Measurements from ENCODE around the gene TNP1. TPM values are rescaled to one million over a fixed set of nuclear protein-coding genes. Genes with fewer than 3 reads are reported as not detected.
A peak's percentile ranks its signal among the peaks of the same experiment; 100 is the strongest.

The TNP1 gene
- total RNA-seq, 2 experiments from 2014 or later = not detected

- H3K27ac Mint-ChIP-seq = no peak overlapping the region
- intact Hi-C loops (cut with micrococcal nuclease) = no loop called here
- peaks cover 3% of the 10 kb centered on the region for H3K4me1 Mint-ChIP-seq (ENCODE audit: low read depth)
- no peak overlapping the region for H3K4me3 Mint-ChIP-seq
- no peaks in the 10 kb centered on the region for H3K9me3 Mint-ChIP-seq
- H3K27me3 Mint-ChIP-seq (ENCODE audit: low read depth) = no peaks in the 10 kb centered on the region
- no peak for DNase-seq
- CTCF ChIA-PET = no interaction called here
- no peaks in the 10 kb centered on the region for H3K36me3 Mint-ChIP-seq (ENCODE audit: low read depth)
Measured at GRCh38 chr2:216871333-216871934, 11.6 kb upstream of the TNP1 start.

DNA sequence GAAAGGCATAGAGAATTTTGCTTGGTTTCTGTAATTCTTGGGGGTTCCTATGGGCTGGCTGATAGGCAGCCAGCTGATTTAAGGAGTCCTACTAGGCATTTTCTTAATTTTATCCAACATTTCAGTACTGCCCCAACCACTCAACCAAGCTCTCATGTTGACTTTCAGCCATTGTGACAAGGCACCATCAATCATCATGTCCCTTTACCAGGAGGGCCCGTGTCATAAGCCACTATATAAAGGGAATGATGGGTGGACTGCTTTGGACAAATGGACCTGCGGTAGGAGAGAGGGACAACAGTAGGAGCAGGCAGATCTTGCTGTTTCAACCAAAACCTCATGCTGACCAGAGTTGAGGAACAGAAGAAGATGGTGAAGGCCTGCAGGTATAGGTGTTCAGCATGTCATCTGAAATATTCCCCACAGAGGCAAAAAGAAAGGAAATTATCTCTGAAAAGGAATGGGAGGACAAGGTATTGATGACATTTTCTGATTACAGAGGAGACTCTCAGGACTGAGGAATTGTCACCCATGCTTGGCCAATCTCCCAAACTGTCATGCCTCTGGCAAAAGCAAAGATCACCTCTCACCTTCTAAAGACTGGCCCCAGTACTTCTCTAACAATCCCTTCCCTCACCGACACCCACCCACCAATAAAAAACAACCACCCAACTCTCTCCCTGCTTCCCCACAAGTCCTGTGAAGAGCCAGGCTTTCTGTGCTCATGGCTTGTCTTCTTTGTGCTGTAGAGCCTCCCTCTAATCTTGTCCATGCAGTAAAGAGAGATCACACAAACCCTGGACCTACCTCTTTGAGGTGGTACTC is 10.9 kb upstream of the TNP1 start:
- CTCF ChIA-PET = interaction anchor here (0.6 kb wide), 1 partner anchor 614 kb away, joined by 3 read pairs; no protein-coding TSS in a partner anchor

GRCh38 chr2:216866515-216867095 is 6.7 kb upstream of the TNP1 start:
- no peak for DNase-seq
- Mint-ChIP-seq H3K4me3 (no peak overlapping the region), H3K27ac (no peak overlapping the region), H3K27me3 (ENCODE audit: low read depth) (no peaks in the 10 kb centered on the region), H3K9me3 (no peaks in the 10 kb centered on the region), H3K36me3 (ENCODE audit: low read depth) (no peaks in the 10 kb centered on the region), H3K4me1 (ENCODE audit: low read depth) (peaks cover 6% of the 10 kb centered on the region)
- CTCF ChIA-PET = no interaction called here
- intact Hi-C loops (cut with micrococcal nuclease) = no loop called here

More for the DNA sequence above, 10.9 kb upstream of the TNP1 start:
- DNase-seq = no peak
- no peak overlapping the region for H3K4me3 Mint-ChIP-seq
- H3K9me3 Mint-ChIP-seq = no peaks in the 10 kb centered on the region
- no peaks in the 10 kb centered on the region for H3K27me3 Mint-ChIP-seq (ENCODE audit: low read depth)
- intact Hi-C loops (cut with micrococcal nuclease) = no loop called here
- H3K36me3 Mint-ChIP-seq (ENCODE audit: low read depth) = no peaks in the 10 kb centered on the region
- H3K27ac Mint-ChIP-seq = no peak overlapping the region
- peaks cover 6% of the 10 kb centered on the region for H3K4me1 Mint-ChIP-seq (ENCODE audit: low read depth)

GRCh38 chr2:216865658-216866057 is 5.8 kb upstream of the TNP1 start:
- Mint-ChIP-seq H3K4me3 (no peak overlapping the region), H3K27me3 (ENCODE audit: low read depth) (no peaks in the 10 kb centered on the region), H3K9me3 (no peaks in the 10 kb centered on the region), H3K36me3 (ENCODE audit: low read depth) (no peaks in the 10 kb centered on the region), H3K4me1 (ENCODE audit: low read depth) (peaks cover 6% of the 10 kb centered on the region), H3K27ac (no peak overlapping the region)
- CTCF ChIA-PET = interaction anchor here (0.7 kb wide), 1 partner anchor 180 kb away, joined by 3 read pairs; no protein-coding TSS in a partner anchor
- no peak for DNase-seq
- intact Hi-C loops (cut with micrococcal nuclease) = no loop called here

GRCh38 chr2:216863946-216864345 is 4.1 kb upstream of the TNP1 start:
- Mint-ChIP-seq H3K36me3 (ENCODE audit: low read depth) (no peaks in the 10 kb centered on the region), H3K4me1 (ENCODE audit: low read depth) (peaks cover 6% of the 10 kb centered on the region), H3K9me3 (no peaks in the 10 kb centered on the region), H3K27me3 (ENCODE audit: low read depth) (no peaks in the 10 kb centered on the region), H3K27ac (no peak overlapping the region), H3K4me3 (no peak overlapping the region)
- no peak for DNase-seq
- CTCF ChIA-PET = no interaction called here
- intact Hi-C loops (cut with micrococcal nuclease) = no loop called here

DNA sequence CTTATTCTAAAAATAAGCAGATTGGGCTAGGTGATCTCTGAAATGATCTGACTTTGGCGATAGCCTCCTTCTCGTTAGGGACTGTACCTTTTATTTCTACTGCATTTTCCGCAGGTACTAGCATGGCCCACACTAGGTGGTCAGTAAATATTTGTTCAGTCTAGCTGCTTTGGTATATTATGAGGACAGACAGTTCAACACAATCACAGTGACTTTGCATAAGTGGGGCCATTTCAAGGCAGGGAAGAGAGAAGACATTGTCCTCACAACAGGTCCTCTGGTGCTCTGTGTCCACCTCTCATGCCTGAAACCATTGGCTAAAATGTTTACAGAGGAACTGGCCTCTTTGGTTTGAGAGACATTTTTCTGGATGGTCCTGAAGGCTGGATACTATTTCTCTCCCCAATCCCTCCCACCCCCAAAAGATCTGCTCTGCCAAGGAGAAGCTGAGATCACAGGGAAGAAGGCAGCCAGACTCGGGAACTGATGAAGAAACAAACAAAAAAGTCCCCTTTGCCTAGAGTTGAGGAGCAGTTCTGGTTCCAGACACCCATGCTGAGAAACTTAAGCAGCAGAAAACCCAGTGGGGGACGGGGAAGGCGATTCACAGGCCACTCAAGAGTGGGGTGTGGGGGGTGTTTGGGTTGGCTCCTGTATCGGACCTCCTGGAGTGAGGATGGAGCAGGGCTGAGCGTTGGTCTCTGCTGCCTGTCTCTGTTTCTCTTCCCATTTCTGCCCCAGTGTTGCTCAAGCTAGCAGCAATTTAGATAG is 2.9 kb upstream of the TNP1 start:
- no peaks in the 10 kb centered on the region for H3K36me3 Mint-ChIP-seq (ENCODE audit: low read depth)
- DNase-seq = no peak
- H3K4me1 Mint-ChIP-seq (ENCODE audit: low read depth) = peaks cover 17% of the 10 kb centered on the region
- no peak overlapping the region for H3K4me3 Mint-ChIP-seq
- no peaks in the 10 kb centered on the region for H3K27me3 Mint-ChIP-seq (ENCODE audit: low read depth)
- no peak overlapping the region for H3K27ac Mint-ChIP-seq
- intact Hi-C loops (cut with micrococcal nuclease) = no loop called here
- H3K9me3 Mint-ChIP-seq = no peaks in the 10 kb centered on the region
- CTCF ChIA-PET = no interaction called here

GRCh38 chr2:216860426-216861137 is 718 bp upstream of the TNP1 start:
- peaks cover 18% of the 10 kb centered on the region for H3K4me1 Mint-ChIP-seq (ENCODE audit: low read depth)
- no peaks in the 10 kb centered on the region for H3K36me3 Mint-ChIP-seq (ENCODE audit: low read depth)
- CTCF ChIA-PET = no interaction called here
- H3K27me3 Mint-ChIP-seq (ENCODE audit: low read depth) = no peaks in the 10 kb centered on the region
- H3K9me3 Mint-ChIP-seq = no peaks in the 10 kb centered on the region
- intact Hi-C loops (cut with micrococcal nuclease) = no loop called here
- no peak overlapping the region for H3K4me3 Mint-ChIP-seq
- DNase-seq = no peak
- H3K27ac Mint-ChIP-seq = no peak overlapping the region

- no peak overlapping the region for H3K27ac Mint-ChIP-seq
- H3K36me3 Mint-ChIP-seq (ENCODE audit: low read depth) = no peaks in the 10 kb centered on the region
- DNase-seq = peak; percentile 41
- H3K4me1 Mint-ChIP-seq (ENCODE audit: low read depth) = peaks cover 18% of the 10 kb centered on the region
- intact Hi-C loops (cut with micrococcal nuclease) = loop anchor here (2.0 to 10.0 kb wide), 4 partner anchors 229 to 756 kb away; no protein-coding TSS in a partner anchor
- CTCF ChIA-PET = no interaction called here
- no peaks in the 10 kb centered on the region for H3K27me3 Mint-ChIP-seq (ENCODE audit: low read depth)
- H3K4me3 Mint-ChIP-seq = no peak overlapping the region
- H3K9me3 Mint-ChIP-seq = no peaks in the 10 kb centered on the region
Measured at GRCh38 chr2:216858312-216858711, 1.6 kb downstream of the TNP1 start.

GRCh38 chr2:216857131-216857550 is 2.7 kb downstream of the TNP1 start:
- H3K4me1 Mint-ChIP-seq (ENCODE audit: low read depth) = peaks cover 18% of the 10 kb centered on the region
- H3K27ac Mint-ChIP-seq = no peak overlapping the region
- DNase-seq = peak; percentile 31
- no peaks in the 10 kb centered on the region for H3K27me3 Mint-ChIP-seq (ENCODE audit: low read depth)
- intact Hi-C loops (cut with micrococcal nuclease) = loop anchor here (5.0 to 10.0 kb wide), 3 partner anchors 230 to 758 kb away; no protein-coding TSS in a partner anchor
- no peaks in the 10 kb centered on the region for H3K9me3 Mint-ChIP-seq
- CTCF ChIA-PET = no interaction called here
- H3K4me3 Mint-ChIP-seq = no peak overlapping the region
- no peaks in the 10 kb centered on the region for H3K36me3 Mint-ChIP-seq (ENCODE audit: low read depth)

GRCh38 chr2:216856406-216857065 is 3.3 kb downstream of the TNP1 start:
- Mint-ChIP-seq H3K27ac (no peak overlapping the region), H3K4me3 (no peak overlapping the region), H3K9me3 (no peaks in the 10 kb centered on the region), H3K36me3 (ENCODE audit: low read depth) (no peaks in the 10 kb centered on the region), H3K27me3 (ENCODE audit: low read depth) (no peaks in the 10 kb centered on the region), H3K4me1 (ENCODE audit: low read depth) (peaks cover 18% of the 10 kb centered on the region)
- intact Hi-C loops (cut with micrococcal nuclease) = loop anchor here (5.0 to 10.0 kb wide), 3 partner anchors 231 to 758 kb away; no protein-coding TSS in a partner anchor
- DNase-seq = no peak
- CTCF ChIA-PET = no interaction called here

- CTCF ChIA-PET = interaction anchor here (0.6 kb wide), 1 partner anchor 110 kb away, joined by 3 read pairs; no protein-coding TSS in a partner anchor
- no peak overlapping the region for H3K27ac Mint-ChIP-seq
- H3K27me3 Mint-ChIP-seq (ENCODE audit: low read depth) = no peaks in the 10 kb centered on the region
- H3K4me1 Mint-ChIP-seq (ENCODE audit: low read depth) = peaks cover 21% of the 10 kb centered on the region
- no peak overlapping the region for H3K4me3 Mint-ChIP-seq
- no peak for DNase-seq
- H3K36me3 Mint-ChIP-seq (ENCODE audit: low read depth) = no peaks in the 10 kb centered on the region
- intact Hi-C loops (cut with micrococcal nuclease) = loop anchor here (5.0 to 10.0 kb wide), 3 partner anchors 232 to 759 kb away; no protein-coding TSS in a partner anchor
- no peaks in the 10 kb centered on the region for H3K9me3 Mint-ChIP-seq
Measured at GRCh38 chr2:216855605-216856004, 4.3 kb downstream of the TNP1 start.

Data from activated naive CD4-positive, alpha-beta T cell treated with anti-CD3 and anti-CD28 coated beads for 36 hours (primary cell).